ENCODE measurements around the gene GTF2I.

- TF ChIP-seq, protein P1, sequence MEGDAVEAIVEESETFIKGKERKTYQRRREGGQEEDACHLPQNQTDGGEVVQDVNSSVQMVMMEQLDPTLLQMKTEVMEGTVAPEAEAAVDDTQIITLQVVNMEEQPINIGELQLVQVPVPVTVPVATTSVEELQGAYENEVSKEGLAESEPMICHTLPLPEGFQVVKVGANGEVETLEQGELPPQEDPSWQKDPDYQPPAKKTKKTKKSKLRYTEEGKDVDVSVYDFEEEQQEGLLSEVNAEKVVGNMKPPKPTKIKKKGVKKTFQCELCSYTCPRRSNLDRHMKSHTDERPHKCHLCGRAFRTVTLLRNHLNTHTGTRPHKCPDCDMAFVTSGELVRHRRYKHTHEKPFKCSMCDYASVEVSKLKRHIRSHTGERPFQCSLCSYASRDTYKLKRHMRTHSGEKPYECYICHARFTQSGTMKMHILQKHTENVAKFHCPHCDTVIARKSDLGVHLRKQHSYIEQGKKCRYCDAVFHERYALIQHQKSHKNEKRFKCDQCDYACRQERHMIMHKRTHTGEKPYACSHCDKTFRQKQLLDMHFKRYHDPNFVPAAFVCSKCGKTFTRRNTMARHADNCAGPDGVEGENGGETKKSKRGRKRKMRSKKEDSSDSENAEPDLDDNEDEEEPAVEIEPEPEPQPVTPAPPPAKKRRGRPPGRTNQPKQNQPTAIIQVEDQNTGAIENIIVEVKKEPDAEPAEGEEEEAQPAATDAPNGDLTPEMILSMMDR (conservative IDR thresholded peaks at IDR 0.05; ENCODE audit: low read depth in 2 of 2), result no peak
- TF ChIP-seq EZH2 (IDR thresholded peaks at IDR 0.05; ENCODE audit: low read depth, unreplicated experiment) (no peak), POLR2AphosphoS5 (IDR thresholded peaks at IDR 0.05; ENCODE audit: low read depth) (no peak), EZH2phosphoT487 (IDR thresholded peaks at IDR 0.05; ENCODE audit: unreplicated experiment) (no peak), CREB1 (CRISPR knock-in tag; IDR thresholded peaks at IDR 0.05; ENCODE audit: low read depth) (no peak), STAT1 (IDR thresholded peaks at IDR 0.05; ENCODE audit: unreplicated experiment) (no peak), ZNF114 (CRISPR knock-in tag; IDR thresholded peaks at IDR 0.05) (no peak)
- TF ChIP-seq, protein P2, sequence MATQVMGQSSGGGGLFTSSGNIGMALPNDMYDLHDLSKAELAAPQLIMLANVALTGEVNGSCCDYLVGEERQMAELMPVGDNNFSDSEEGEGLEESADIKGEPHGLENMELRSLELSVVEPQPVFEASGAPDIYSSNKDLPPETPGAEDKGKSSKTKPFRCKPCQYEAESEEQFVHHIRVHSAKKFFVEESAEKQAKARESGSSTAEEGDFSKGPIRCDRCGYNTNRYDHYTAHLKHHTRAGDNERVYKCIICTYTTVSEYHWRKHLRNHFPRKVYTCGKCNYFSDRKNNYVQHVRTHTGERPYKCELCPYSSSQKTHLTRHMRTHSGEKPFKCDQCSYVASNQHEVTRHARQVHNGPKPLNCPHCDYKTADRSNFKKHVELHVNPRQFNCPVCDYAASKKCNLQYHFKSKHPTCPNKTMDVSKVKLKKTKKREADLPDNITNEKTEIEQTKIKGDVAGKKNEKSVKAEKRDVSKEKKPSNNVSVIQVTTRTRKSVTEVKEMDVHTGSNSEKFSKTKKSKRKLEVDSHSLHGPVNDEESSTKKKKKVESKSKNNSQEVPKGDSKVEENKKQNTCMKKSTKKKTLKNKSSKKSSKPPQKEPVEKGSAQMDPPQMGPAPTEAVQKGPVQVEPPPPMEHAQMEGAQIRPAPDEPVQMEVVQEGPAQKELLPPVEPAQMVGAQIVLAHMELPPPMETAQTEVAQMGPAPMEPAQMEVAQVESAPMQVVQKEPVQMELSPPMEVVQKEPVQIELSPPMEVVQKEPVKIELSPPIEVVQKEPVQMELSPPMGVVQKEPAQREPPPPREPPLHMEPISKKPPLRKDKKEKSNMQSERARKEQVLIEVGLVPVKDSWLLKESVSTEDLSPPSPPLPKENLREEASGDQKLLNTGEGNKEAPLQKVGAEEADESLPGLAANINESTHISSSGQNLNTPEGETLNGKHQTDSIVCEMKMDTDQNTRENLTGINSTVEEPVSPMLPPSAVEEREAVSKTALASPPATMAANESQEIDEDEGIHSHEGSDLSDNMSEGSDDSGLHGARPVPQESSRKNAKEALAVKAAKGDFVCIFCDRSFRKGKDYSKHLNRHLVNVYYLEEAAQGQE (IDR thresholded peaks at IDR 0.05; ENCODE audit: unreplicated experiment), result no peak
- TF ChIP-seq, protein P3, sequence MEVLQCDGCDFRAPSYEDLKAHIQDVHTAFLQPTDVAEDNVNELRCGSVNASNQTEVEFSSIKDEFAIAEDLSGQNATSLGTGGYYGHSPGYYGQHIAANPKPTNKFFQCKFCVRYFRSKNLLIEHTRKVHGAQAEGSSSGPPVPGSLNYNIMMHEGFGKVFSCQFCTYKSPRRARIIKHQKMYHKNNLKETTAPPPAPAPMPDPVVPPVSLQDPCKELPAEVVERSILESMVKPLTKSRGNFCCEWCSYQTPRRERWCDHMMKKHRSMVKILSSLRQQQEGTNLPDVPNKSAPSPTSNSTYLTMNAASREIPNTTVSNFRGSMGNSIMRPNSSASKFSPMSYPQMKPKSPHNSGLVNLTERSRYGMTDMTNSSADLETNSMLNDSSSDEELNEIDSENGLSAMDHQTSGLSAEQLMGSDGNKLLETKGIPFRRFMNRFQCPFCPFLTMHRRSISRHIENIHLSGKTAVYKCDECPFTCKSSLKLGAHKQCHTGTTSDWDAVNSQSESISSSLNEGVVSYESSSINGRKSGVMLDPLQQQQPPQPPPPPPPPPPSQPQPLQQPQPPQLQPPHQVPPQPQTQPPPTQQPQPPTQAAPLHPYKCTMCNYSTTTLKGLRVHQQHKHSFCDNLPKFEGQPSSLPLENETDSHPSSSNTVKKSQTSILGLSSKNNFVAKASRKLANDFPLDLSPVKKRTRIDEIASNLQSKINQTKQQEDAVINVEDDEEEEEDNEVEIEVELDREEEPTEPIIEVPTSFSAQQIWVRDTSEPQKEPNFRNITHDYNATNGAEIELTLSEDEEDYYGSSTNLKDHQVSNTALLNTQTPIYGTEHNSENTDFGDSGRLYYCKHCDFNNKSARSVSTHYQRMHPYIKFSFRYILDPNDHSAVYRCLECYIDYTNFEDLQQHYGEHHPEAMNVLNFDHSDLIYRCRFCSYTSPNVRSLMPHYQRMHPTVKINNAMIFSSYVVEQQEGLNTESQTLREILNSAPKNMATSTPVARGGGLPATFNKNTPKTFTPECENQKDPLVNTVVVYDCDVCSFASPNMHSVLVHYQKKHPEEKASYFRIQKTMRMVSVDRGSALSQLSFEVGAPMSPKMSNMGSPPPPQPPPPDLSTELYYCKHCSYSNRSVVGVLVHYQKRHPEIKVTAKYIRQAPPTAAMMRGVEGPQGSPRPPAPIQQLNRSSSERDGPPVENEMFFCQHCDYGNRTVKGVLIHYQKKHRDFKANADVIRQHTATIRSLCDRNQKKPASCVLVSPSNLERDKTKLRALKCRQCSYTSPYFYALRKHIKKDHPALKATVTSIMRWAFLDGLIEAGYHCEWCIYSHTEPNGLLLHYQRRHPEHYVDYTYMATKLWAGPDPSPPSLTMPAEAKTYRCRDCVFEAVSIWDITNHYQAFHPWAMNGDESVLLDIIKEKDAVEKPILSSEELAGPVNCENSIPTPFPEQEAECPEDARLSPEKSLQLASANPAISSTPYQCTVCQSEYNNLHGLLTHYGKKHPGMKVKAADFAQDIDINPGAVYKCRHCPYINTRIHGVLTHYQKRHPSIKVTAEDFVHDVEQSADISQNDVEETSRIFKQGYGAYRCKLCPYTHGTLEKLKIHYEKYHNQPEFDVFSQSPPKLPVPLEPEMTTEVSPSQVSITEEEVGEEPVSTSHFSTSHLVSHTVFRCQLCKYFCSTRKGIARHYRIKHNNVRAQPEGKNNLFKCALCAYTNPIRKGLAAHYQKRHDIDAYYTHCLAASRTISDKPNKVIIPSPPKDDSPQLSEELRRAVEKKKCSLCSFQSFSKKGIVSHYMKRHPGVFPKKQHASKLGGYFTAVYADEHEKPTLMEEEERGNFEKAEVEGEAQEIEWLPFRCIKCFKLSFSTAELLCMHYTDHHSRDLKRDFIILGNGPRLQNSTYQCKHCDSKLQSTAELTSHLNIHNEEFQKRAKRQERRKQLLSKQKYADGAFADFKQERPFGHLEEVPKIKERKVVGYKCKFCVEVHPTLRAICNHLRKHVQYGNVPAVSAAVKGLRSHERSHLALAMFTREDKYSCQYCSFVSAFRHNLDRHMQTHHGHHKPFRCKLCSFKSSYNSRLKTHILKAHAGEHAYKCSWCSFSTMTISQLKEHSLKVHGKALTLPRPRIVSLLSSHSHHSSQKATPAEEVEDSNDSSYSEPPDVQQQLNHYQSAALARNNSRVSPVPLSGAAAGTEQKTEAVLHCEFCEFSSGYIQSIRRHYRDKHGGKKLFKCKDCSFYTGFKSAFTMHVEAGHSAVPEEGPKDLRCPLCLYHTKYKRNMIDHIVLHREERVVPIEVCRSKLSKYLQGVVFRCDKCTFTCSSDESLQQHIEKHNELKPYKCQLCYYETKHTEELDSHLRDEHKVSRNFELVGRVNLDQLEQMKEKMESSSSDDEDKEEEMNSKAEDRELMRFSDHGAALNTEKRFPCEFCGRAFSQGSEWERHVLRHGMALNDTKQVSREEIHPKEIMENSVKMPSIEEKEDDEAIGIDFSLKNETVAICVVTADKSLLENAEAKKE (CRISPR knock-in tag; IDR thresholded peaks at IDR 0.05), result no peak
Observed at GRCh38 chr7:74633451-74633921, 24.0 kb upstream of the GTF2I start.
